ENCODE results near the gene SULT4A1.

DNA sequence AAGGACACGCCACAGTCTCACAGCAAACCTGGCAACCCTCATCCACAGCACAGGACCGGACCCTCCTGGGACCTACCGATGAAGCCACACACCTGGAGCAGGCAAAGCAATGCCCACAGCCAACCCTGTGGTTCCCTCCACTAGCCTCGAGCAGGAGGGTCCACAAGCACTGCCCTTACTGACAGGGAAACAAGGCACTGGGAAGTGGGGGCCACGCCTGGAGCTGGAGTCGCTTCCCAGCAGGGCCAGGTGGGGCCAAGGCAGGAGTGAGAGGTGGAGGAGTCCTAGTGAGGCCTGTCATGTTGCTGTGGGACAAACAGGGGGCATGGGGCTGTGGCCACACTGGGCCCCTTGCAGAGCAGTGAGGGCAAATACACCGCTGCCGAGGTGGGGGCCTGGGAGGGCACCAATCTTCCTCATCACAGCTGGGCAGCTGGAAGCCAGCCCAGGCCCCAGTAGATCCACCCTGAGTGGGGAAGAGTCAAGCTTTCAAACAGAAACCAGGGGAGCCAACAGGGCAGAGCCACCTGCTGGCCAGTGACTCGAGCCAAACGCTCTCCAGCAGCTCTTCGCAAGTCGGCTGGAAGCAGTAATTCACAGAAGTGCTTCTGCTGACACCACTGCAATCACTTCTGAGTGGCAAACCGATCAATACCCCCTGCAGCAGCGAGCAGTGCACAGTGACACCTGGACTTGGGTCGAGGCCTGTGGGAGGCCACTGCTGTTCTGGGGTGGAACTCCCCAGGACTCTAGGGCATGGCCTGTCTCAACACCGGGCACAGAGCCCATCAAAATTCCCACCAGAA is 13.7 kb downstream of the SULT4A1 start:
- TF ChIP-seq, protein P1, sequence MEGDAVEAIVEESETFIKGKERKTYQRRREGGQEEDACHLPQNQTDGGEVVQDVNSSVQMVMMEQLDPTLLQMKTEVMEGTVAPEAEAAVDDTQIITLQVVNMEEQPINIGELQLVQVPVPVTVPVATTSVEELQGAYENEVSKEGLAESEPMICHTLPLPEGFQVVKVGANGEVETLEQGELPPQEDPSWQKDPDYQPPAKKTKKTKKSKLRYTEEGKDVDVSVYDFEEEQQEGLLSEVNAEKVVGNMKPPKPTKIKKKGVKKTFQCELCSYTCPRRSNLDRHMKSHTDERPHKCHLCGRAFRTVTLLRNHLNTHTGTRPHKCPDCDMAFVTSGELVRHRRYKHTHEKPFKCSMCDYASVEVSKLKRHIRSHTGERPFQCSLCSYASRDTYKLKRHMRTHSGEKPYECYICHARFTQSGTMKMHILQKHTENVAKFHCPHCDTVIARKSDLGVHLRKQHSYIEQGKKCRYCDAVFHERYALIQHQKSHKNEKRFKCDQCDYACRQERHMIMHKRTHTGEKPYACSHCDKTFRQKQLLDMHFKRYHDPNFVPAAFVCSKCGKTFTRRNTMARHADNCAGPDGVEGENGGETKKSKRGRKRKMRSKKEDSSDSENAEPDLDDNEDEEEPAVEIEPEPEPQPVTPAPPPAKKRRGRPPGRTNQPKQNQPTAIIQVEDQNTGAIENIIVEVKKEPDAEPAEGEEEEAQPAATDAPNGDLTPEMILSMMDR (IDR thresholded peaks at IDR 0.05), result no peak
- no peak for TF ChIP-seq POLR2A (IDR thresholded peaks at IDR 0.05)
